LHCN-M2 (cell line): ENCODE measurements around the gene TPM4. TPM values are rescaled to one million over a fixed set of nuclear protein-coding genes. Genes with fewer than 3 reads are reported as not detected.

Experiments
- DNase-seq: peaks from one replicate; pipeline ENCODE4 v3.0.0-alpha.2; 2012; ENCODE audit warnings: low read depth
- total RNA-seq: library from RNA; depleted of rRNA; stranded (reverse); fragments of >200 nt; gene quantifications from 2 replicates; pipeline ENCODE4 v1.2.3, GENCODE V29; 2014; rRNA removed

Gene TPM4
- total RNA-seq, 1 experiment from 2014 or later, result 1,271 TPM

DNA sequence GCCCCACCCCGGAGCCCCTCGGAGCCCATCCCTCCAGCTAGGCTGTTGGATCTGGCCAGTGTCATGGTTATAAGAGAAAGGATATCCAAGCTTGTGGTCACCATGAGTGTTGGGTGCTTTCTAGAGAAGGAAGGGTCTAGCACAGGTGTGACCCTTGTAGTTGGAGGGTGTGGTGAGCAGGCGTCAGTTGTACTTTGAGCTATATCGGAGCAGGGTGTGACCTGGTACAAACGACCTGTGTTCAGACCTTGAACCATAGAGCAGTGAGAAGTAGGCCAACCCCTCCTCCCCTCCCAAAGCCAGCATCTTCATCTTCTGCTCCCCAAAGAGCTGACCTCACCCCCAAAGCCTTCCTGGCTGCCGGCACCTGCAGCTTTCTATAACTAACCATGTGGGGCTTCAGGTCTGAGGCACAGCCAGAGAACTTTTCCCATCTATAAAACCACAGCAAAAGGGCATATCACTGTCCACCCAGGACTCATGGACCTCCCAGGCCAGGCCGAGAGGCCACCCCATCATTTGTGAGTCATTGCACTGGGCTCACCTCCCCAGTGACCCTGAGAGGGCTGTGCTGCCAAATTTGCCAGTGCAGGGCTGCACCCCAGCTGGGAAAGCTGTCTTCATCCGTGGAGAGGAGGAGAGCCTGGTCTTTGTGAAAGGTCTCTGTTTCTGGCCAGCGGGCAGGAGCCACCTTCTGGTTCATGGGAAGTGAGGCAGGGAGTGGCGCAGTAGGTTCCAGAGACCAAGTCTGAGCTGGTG lies 49.6 kb downstream of the TPM4 start:
- DNase-seq, result peak; percentile 36

- DNase-seq, result no peak
Observed at GRCh38 chr19:16127080-16127479, 50.8 kb downstream of the TPM4 start.

DNA sequence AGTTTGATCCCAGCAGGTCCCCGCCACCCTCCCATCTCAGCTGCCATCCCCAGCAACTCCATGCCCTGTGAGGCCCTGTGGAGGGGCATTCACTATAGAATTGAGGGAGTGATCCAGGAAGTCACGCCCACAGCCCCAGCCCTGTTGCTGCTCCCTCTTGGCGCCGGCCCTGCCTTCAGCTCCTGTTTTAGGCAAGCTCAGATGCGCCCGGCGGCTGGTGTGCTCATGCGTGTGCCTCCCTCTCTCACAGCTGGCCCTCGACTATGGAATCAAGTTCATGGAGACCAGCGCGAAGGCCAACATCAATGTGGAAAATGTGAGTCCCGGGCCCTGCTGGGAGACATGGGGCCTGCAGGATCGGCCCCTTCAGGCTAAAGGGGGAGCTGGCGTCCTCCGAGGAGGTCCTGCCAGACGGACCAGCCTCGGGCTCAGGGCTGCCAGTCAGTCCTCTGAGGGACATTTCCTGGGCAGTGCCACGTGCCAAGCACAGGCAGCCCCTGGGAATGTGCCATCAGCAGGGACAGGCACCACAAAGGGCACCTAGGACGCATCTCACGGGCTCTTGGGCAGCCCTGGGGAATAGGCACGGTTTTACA lies 51.6 kb downstream of the TPM4 start:
- no peak for DNase-seq

- DNase-seq, result no peak
Observed at GRCh38 chr19:16131648-16132047, 55.4 kb downstream of the TPM4 start.

DNA sequence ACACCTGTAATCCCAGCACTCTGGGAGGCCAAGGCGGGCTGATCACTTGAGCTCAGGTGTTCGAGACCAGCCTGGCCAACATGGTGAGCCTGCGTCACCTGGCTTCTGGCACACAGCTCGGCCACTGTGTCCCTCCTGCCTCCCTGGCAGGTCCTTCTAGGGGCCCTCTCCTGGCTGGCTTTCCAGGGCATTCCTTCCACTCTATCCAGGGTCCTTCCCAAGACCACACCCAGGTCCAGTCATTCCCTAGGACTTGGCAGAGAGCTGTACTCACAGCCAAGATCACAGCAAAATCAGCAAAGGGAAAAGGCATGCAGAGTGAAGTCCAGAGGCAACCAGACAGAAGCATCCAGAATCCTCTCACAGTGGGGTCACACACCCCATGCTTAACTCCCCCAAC lies 57.5 kb downstream of the TPM4 start:
- no peak for DNase-seq

DNA sequence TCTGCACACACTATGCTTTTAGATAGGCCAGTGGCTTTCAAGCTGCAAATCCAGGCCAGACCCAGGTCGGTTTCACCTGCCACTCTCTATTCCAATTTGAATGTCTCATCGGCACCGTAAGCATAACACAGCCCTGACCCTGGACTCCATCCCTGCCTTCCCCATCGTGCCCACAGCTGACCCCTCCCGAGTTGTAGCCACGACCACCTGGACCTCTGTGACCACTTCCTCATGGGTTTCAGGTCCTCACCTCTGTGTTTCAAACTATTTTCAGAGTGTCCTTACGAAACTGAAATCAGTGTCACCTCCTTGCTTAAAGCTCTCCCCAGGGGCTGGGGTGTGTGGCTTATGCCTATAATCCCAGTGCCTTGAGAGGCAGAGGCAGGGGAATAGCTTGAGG lies 58.2 kb downstream of the TPM4 start:
- no peak for DNase-seq

DNA sequence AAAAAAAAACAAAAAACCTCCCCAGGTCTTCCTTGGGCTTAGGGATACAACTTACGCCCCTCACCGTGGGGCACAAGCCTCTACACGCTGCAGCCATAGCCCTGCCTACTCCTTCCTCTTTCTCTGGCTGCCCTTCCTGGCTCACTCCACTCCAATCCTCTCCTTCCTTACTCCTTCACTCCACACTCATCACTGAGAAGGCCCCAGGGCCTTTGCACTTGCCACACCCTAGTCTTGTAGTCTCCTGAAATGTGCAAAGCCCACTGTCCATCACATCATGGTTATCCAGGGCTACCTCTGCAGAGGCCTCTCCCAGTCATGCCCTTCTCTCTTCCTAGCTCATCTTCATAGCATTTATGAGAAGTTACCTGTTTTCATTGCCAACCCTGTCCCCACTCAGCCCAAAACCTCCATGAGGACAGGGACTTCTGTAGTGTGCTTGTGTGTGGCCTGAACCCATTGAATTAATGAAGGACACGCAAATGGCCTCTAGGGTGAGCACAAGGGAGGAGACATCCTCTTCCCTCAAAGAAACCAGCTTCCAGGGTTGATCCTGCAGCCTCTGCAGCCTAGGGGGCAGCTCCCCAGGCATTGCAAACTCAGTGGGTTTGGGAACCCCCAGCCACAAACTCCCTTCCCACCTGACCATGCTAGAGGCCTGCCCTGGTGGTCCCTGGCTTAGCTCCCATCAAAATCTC lies 59.3 kb downstream of the TPM4 start:
- DNase-seq, result no peak

GRCh38 chr19:16136185-16136999 lies 60.1 kb downstream of the TPM4 start:
- DNase-seq, result peak; percentile 21

DNA sequence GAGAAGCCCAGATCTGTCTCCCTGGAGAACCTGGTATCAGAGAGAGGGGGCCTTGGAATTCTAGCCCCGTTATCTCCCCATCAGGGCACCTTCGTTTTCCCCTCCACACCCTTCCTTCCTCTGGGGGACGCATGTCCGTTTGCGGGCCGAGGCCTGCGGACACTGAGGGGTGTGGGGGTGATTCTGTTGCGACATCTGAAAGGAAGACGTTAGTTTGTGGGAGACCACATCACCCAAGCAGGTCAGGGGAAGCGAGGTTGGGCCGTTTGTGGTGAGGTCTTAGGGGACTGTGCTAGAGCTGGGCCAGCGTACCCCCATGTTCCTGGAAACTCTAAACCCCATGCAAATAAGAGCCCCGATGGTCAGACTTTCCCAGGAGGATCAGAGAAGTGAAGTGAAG lies 63.5 kb downstream of the TPM4 start:
- DNase-seq, result no peak

DNA sequence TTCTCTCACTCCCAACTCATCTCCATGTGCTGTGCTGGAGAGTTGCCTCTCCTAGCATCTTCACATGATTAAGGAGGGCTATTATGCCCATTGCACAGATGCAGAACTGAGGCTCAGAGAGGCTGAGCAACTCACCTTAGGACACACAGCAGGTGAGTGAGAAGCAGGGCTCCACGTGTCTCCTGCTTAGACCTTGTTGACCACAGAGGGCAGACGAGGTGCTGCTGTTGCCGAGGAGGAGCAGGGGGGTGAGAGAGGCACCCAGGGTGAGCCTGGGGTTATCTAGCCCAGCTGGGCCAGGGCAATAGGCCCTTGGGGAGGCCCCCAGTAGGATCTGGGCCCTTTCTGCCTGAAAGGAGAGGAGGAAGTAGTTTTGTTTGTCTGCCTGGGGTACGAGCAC lies 64.7 kb downstream of the TPM4 start:
- DNase-seq, result no peak

- no peak for DNase-seq
Observed at GRCh38 chr19:16142032-16142580, 65.8 kb downstream of the TPM4 start.

DNA sequence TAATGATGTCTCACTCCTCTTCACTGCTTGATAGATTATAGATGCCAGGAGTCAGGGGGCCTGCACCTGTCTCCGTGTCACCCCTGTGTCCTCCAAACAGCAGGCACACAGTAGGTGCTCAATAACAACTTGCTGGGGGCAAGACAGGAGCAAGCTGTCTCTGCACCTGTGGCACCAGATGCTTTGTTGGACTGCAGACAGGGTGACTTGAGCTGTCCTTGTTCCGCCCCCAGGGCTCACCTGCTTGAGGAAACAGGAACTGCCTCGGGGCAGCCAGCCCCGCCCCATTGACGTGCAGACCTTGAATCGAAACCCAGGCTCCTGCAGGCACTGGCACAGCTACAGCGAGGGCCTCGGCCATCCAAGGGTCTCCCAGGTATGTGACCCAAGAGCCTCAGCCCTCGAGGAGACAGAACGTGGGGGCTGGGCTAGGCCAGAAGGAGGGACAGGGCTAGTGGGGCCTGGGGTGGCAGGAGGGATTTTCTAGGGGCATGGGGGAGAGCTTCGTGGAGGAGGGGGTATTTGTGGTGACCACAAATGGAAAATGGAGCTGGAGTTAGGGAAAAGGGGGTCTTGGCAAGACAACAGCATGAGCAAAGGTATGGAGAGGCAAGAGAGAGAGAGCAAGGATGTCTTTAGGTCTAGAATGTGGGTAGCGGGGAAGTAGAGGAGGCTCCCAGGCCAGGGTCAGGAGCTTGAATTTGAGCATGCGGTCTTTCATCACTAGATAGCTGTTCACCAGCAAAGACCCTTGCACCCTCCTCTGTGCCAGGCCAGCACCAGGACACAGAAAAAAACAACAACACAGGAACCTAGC lies 67.3 kb downstream of the TPM4 start, which contains the start of gene HSH2D:
TSS of gene HSH2D (plus strand) at position 287 of the 817 bp plus-strand sequence. CDS start 5,066 bp downstream, outside the sequence.
- no peak for DNase-seq

DNA sequence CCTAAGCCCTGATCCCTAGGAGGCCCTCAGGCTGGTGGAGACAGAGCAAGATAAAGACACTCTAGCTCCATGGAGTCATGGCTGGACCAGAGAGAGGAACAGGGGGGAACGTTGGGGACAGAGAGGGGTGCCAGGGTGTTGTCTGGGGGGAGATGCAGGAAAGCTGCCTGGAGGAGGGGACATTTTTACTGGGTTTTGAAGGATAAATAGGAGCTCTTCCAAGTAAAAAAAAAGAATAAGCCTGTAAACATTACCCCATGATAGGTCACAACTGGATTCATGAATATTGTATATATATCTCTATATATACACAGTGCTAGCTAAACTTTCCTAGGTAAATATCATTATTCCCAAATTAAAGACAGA lies 67.9 kb downstream of the TPM4 start:
- DNase-seq, result no peak

DNA sequence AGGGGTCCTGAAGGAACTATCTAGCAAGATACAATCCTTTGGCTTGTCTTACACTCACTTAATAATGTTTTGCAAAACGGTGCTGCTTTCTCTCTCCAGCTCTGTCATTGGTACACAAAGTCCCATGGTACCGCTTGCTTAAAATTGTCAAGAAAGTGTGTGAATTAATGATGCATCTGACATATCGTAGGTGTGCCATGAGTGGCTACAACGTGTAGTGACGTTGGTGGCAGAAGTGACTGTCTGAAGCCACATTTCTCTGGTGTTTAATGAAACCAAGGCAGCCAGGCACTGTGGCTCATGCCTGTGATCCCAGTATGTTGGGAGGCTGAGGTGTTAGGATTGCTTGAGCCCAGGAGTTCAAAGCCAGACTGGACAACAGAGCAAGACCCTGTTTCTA lies 69.8 kb downstream of the TPM4 start:
- no peak for DNase-seq

DNA sequence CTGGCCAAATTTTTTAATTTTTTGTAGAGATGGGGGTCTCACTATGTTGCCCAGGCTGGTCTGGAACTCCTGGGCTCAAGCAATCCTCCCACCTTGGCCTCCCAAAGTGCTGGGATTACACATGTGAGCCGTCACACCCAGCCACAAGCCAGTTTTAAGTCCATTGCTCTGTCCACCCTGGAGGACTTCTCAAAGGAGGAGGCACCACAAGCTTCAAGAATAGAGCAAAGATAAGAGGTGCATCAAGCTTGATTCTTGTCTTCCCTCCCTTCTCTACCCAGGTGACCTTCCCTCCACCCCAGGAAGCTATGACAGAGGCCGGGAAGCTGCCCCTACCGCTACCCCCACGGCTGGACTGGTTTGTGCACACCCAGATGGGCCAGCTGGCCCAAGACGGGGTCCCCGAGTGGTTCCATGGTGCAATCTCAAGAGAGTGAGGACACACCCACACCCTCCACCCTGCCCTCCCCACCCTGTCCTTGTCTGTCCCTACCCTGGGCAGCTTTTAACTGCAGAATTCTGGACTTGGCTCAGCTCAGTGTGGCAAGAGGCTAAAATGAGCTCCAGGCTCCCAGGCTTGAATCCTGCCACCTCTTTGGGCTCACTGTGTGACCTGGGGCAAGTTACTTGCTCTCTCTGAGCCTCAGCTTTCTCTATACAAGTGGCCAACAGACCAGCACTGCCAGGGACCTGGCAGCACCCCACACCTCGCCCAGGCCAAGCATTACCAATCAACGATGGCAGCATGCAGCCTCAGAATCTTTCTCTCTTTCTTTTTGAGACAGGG lies 72.3 kb downstream of the TPM4 start:
- no peak for DNase-seq

Other genes starting within 250 kb of the TPM4 start
- not detected in 2 replicates for gene CYP4F2, start 178.4 kb upstream of the TPM4 start, total RNA-seq
- gene CYP4F11, start 142.0 kb upstream of the TPM4 start, total RNA-seq, result 0.06 and 0.26 TPM in 2 replicates
- not detected in 2 replicates for gene OR10H4, start 127.5 kb upstream of the TPM4 start, total RNA-seq
- gene RAB8A, start 35.4 kb downstream of the TPM4 start, total RNA-seq, result 76.9 and 78.5 TPM in 2 replicates
- not detected in 2 replicates for gene HSH2D, start 67.2 kb downstream of the TPM4 start, total RNA-seq
- not detected in 2 replicates for gene CIB3, start 97.0 kb downstream of the TPM4 start, total RNA-seq
- 151 and 152 TPM in 2 replicates for gene FAM32A, start 108.9 kb downstream of the TPM4 start, total RNA-seq
- 176 and 182 TPM in 2 replicates for gene AP1M1, start 121.4 kb downstream of the TPM4 start, total RNA-seq
- gene KLF2, start 248.3 kb downstream of the TPM4 start, total RNA-seq, result 2.8 and 5.2 TPM in 2 replicates